Panc1 (cell line): ENCODE data around the gene TSHR.

ENCODE experiments used
- TCF7L2 ChIP-seq: IDR thresholded peaks from 2 replicates; pipeline ENCODE4 v1.6.1; 2011; ENCODE audit warnings: mild to moderate bottlenecking, low read depth, low read length, inconsistent platforms
- TF ChIP-seq, protein P1 (sequence below), 2 experiments: IDR thresholded peaks; 2 replicates each; pipeline ENCODE4 v1.6.1; 2011 to 2012; ENCODE audit warnings: low read depth in 2 of 2, control low read depth in 1 of 2, low read length in 1 of 2, mild to moderate bottlenecking in 1 of 2, moderate library complexity in 1 of 2; ENCODE audit not compliant: insufficient read depth in 1 of 2
- TF ChIP-seq, protein P2 (sequence below): fragments of 450-650 bp; IDR thresholded peaks from 2 replicates; pipeline ENCODE4 v1.5.1; 2017; ENCODE audit warnings: mild to moderate bottlenecking

GRCh38 chr14:81177225-81177624 is 221.8 kb downstream of the TSHR start:
- no peak for TF ChIP-seq TCF7L2
- TF ChIP-seq, protein P1, sequence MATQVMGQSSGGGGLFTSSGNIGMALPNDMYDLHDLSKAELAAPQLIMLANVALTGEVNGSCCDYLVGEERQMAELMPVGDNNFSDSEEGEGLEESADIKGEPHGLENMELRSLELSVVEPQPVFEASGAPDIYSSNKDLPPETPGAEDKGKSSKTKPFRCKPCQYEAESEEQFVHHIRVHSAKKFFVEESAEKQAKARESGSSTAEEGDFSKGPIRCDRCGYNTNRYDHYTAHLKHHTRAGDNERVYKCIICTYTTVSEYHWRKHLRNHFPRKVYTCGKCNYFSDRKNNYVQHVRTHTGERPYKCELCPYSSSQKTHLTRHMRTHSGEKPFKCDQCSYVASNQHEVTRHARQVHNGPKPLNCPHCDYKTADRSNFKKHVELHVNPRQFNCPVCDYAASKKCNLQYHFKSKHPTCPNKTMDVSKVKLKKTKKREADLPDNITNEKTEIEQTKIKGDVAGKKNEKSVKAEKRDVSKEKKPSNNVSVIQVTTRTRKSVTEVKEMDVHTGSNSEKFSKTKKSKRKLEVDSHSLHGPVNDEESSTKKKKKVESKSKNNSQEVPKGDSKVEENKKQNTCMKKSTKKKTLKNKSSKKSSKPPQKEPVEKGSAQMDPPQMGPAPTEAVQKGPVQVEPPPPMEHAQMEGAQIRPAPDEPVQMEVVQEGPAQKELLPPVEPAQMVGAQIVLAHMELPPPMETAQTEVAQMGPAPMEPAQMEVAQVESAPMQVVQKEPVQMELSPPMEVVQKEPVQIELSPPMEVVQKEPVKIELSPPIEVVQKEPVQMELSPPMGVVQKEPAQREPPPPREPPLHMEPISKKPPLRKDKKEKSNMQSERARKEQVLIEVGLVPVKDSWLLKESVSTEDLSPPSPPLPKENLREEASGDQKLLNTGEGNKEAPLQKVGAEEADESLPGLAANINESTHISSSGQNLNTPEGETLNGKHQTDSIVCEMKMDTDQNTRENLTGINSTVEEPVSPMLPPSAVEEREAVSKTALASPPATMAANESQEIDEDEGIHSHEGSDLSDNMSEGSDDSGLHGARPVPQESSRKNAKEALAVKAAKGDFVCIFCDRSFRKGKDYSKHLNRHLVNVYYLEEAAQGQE (IDR thresholded peaks at IDR 0.05; ENCODE audit: insufficient read depth in 1 of 2, low read depth in 2 of 2, low read length in 1 of 2), result no peak
- TF ChIP-seq, protein P2, sequence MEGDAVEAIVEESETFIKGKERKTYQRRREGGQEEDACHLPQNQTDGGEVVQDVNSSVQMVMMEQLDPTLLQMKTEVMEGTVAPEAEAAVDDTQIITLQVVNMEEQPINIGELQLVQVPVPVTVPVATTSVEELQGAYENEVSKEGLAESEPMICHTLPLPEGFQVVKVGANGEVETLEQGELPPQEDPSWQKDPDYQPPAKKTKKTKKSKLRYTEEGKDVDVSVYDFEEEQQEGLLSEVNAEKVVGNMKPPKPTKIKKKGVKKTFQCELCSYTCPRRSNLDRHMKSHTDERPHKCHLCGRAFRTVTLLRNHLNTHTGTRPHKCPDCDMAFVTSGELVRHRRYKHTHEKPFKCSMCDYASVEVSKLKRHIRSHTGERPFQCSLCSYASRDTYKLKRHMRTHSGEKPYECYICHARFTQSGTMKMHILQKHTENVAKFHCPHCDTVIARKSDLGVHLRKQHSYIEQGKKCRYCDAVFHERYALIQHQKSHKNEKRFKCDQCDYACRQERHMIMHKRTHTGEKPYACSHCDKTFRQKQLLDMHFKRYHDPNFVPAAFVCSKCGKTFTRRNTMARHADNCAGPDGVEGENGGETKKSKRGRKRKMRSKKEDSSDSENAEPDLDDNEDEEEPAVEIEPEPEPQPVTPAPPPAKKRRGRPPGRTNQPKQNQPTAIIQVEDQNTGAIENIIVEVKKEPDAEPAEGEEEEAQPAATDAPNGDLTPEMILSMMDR, result no peak
